Choroid plexus epithelial cell (primary cell): ENCODE data around the gene C9orf152.
"Not testable (repeated sequence)": the region's sequence is repeated elsewhere in the genome, so short reads cannot be mapped to it uniquely, and the experiment has no call there.

Experiments
- DNase-seq: peaks from one replicate; pipeline ENCODE4 v3.0.0-alpha.2; 2010; ENCODE audit warnings: low read depth
- H3K4me3 ChIP-seq: 2 replicates; pipeline ENCODE4 v1.5.1; 2011; ENCODE audit warnings: low read depth, mild to moderate bottlenecking, control low read depth, low read length, moderate library complexity
- TF ChIP-seq, protein P1 (sequence below): conservative IDR thresholded peaks from 2 replicates; pipeline ENCODE4 v1.5.1; 2011; ENCODE audit warnings: low read depth, mild to moderate bottlenecking, control low read depth, inconsistent platforms, low read length, moderate library complexity

The C9orf152 gene

DNA sequence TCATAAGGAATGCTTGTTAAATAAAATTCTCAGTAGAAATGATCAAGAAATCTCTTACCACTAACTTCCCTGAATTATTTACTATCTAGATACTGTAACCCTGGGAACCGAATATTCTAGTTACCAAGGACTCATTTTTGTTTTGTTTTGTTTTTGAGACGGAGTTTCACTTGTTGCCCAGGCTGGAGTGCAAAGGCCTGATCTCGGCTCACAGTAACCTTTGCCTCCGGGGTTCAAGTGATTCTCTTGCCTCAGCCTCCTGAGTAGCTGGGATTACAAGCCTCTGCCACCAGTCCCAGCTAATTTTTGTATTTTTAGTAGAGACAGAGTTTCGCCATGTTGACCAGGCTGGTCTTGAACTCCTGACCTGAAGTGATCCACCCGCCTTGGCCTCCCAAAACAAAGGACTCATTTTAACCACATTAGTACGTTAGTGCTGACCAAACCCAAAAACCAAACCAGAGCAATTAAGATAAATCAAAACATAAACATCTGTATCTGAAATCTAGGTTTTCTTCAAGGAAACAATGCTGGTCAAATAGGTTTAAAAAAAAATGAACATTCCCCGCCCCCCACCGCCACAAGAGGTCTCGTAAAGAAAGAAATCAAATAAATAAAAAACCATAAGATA, 44.7 kb upstream of the C9orf152 start:
- DNase-seq = peak; percentile 37
- TF ChIP-seq, protein P1, sequence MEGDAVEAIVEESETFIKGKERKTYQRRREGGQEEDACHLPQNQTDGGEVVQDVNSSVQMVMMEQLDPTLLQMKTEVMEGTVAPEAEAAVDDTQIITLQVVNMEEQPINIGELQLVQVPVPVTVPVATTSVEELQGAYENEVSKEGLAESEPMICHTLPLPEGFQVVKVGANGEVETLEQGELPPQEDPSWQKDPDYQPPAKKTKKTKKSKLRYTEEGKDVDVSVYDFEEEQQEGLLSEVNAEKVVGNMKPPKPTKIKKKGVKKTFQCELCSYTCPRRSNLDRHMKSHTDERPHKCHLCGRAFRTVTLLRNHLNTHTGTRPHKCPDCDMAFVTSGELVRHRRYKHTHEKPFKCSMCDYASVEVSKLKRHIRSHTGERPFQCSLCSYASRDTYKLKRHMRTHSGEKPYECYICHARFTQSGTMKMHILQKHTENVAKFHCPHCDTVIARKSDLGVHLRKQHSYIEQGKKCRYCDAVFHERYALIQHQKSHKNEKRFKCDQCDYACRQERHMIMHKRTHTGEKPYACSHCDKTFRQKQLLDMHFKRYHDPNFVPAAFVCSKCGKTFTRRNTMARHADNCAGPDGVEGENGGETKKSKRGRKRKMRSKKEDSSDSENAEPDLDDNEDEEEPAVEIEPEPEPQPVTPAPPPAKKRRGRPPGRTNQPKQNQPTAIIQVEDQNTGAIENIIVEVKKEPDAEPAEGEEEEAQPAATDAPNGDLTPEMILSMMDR = no peak
- no peak overlapping the region for H3K4me3 ChIP-seq

GRCh38 chr9:110251770-110252169, 43.8 kb upstream of the C9orf152 start:
- not testable (repeated sequence) for H3K4me3 ChIP-seq, DNase-seq

- H3K4me3 ChIP-seq = no peak overlapping the region
- DNase-seq = no peak
- TF ChIP-seq, protein P1 = no peak
These were observed 43.3 kb upstream of the C9orf152 start for GRCh38 chr9:110251212-110251611.

GRCh38 chr9:110249603-110250002, 41.6 kb upstream of the C9orf152 start:
- DNase-seq = no peak
- H3K4me3 ChIP-seq = no peak overlapping the region
- TF ChIP-seq, protein P1 = no peak

- TF ChIP-seq, protein P1 = no peak
- no peak overlapping the region for H3K4me3 ChIP-seq
- peak; percentile 26 for DNase-seq
These were observed 40.4 kb upstream of the C9orf152 start for GRCh38 chr9:110248361-110248760.

GRCh38 chr9:110246214-110246613, 38.3 kb upstream of the C9orf152 start:
- no peak for DNase-seq
- TF ChIP-seq, protein P1 = no peak
- no peak overlapping the region for H3K4me3 ChIP-seq

DNA sequence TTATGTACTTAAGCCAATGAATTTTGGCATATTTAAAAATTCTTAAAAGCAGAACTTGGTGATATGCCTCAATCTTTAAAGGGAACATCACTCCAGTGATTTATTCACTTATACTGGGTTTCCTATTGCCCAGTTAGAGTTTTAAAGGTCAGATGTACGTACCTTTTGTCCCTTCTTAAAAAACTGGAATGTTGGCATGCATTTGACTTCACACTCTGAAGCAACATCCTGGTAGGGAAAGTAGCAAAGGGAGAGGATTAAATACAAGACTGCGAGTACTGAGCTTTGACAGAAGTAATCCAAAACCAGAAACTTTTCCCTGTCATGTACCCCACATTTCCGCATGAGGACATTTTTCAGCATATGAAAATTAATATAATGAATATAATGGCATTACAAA, 36.7 kb upstream of the C9orf152 start:
- TF ChIP-seq, protein P1 = no peak
- H3K4me3 ChIP-seq = no peak overlapping the region
- DNase-seq = no peak
